Stomach (tissue), 9 donors: Measurements from ENCODE around the gene CDKN1A. TPM values are rescaled to one million over a fixed set of nuclear protein-coding genes. Genes with fewer than 3 reads are reported as not detected.

Source experiments
- DNase-seq, 2 donors: peaks; one replicate each; pipeline versions ENCODE4 v3.0.0 to v3.0.0-alpha.2; 2013 to 2019
- H3K27ac ChIP-seq, 5 donors: fragments of 200-600 bp in 4 of 5; sonication (generic) in 4 of 5; one replicate each; pipeline ENCODE4 v1.5.1; 2013 to 2019; ENCODE audit warnings: mild to moderate bottlenecking in 1 of 5, moderate library complexity in 1 of 5
- H3K27me3 ChIP-seq, 3 donors: fragments of 200-600 bp; sonication (generic); one replicate each; pipeline ENCODE4 v1.5.1; 2017 to 2019; ENCODE audit warnings: mixed run types in 1 of 3
- H3K36me3 ChIP-seq, 4 donors: fragments of 200-600 bp; sonication (generic); 1 replicate in 3 of 4; 2 replicates in 1 of 4; pipeline ENCODE4 v1.5.1; 2016 to 2019
- H3K4me1 ChIP-seq, 4 donors: fragments of 200-600 bp; sonication (generic); one replicate each; pipeline ENCODE4 v1.5.1; 2016 to 2019
- H3K4me3 ChIP-seq, 4 donors: fragments of 200-600 bp; sonication (generic) in 3 of 4; one replicate each; pipeline ENCODE4 v1.5.1; 2016 to 2019; ENCODE audit warnings: mild to moderate bottlenecking in 1 of 4
- H3K9me3 ChIP-seq, 4 donors: fragments of 200-600 bp; sonication (generic); one replicate each; pipeline ENCODE4 v1.5.1; 2016 to 2019
- CTCF ChIP-seq, 7 experiments: fragments of 450-650 bp in 4 of 7; fragments of 200-600 bp in 3 of 7; sonication (generic) in 3 of 7; IDR thresholded peaks; one replicate each; pipeline ENCODE4 v1.5.1; 2016 to 2019; ENCODE audit warnings: antibody characterized with exemption in 7 of 7, control low read depth in 2 of 7, mild to moderate bottlenecking in 1 of 7
- EP300 ChIP-seq: sonication (generic); formaldehyde crosslinking; IDR thresholded peaks from one replicate; pipeline ENCODE4 v1.6.1; 2017; ENCODE audit warnings: antibody characterized with exemption
- POLR2A ChIP-seq, 4 donors: fragments of 450-650 bp; IDR thresholded peaks; one replicate each; pipeline ENCODE4 v1.6.1; 2016; ENCODE audit warnings: antibody characterized with exemption in 4 of 4, control low read depth in 2 of 4, mild to moderate bottlenecking in 1 of 4, moderate library complexity in 1 of 4
- POLR2AphosphoS5 ChIP-seq, 3 donors: sonication (generic); formaldehyde crosslinking; IDR thresholded peaks; one replicate each; pipeline ENCODE4 v1.6.1; 2016; ENCODE audit warnings: antibody characterized with exemption in 3 of 3
- WGBS, 5 donors: extraction: QIAGEN DNeasy Blood & Tissue Kit in 3 of 5; methylation state at CpG; one replicate each; pipeline versions ENCODE4 v1.1.5 to v1.1.7; 2013 to 2018; 5-methylcytosine and 5-hydroxymethylcytosine counted together
- intact Hi-C: fragments of 100-400 bp; cut with DNase I; formaldehyde crosslinking; loops from one replicate; pipeline ENCODE4 v1.15.1; 2023; ENCODE audit warnings: low total_unique reads
- polyA plus RNA-seq, 3 donors: library from polyadenylated mRNA; stranded (reverse); fragments of 200-250 nt; gene quantifications; one replicate each; pipeline ENCODE4 v1.2.3, GENCODE V29; 2013
- total RNA-seq, 5 donors: library from RNA; depleted of rRNA; stranded (reverse); fragments of >200 nt; gene quantifications; one replicate each; pipeline versions ENCODE4 v1.1.0 to v1.2.3, GENCODE V29; 2014 to 2016
- donor health status: healthy with polysubstance abuse.
- donor health status: Bipolar disorder and iron deficiency.
- donor health status: healthy.

The CDKN1A gene
- total and polyA plus RNA-seq, 8 donors, result 36.5 to 118 (median 61.4) TPM

- Histone ChIP-seq H3K27ac (no peak overlapping the region), H3K4me3 (peak overlapping the region in 3 of 4 donors; percentile 7 to 36 (median 15)), H3K9me3 (no peaks in the 10 kb centered on the region), H3K36me3 (no peaks in the 10 kb centered on the region), H3K4me1 (peaks cover 9 to 26% (median 24%) of the 10 kb centered on the region in 4 donors), H3K27me3 (peaks cover 0 to 12% (median 0%) of the 10 kb centered on the region in 3 donors)
- WGBS, 5 donors, result 19 to 41% (median 22%) methylated on average over 26 to 44 of the region's 44 CpGs
- intact Hi-C loops, result no loop called here
- TF ChIP-seq POLR2AphosphoS5 (IDR thresholded peaks at IDR 0.05) (peak in 2 of 3 donors; percentile 30 to 48), CTCF (IDR thresholded peaks at IDR 0.05) (no peak), EP300 (no peak)
- DNase-seq, result peak; percentile 73 to 84
Measured at GRCh38 chr6:36660771-36661471, 17.6 kb upstream of the CDKN1A start.

GRCh38 chr6:36662380-36662779 lies 16.1 kb upstream of the CDKN1A start:
- no peak for TF ChIP-seq CTCF (IDR thresholded peaks at IDR 0.05)
- no peak for TF ChIP-seq EP300
- no peak for TF ChIP-seq POLR2AphosphoS5 (IDR thresholded peaks at IDR 0.05)
- TF ChIP-seq POLR2A (IDR thresholded peaks at IDR 0.05), result no peak
- Histone ChIP-seq H3K4me3 (no peak overlapping the region), H3K27me3 (peaks cover 0 to 12% (median 0%) of the 10 kb centered on the region in 3 donors), H3K9me3 (no peaks in the 10 kb centered on the region), H3K36me3 (no peaks in the 10 kb centered on the region), H3K27ac (no peak overlapping the region), H3K4me1 (peaks cover 9 to 37% (median 28%) of the 10 kb centered on the region in 4 donors)
- DNase-seq, result no peak
- WGBS, 5 donors, result 50 to 72% (median 68%) methylated on average over 4 to 5 of the region's 5 CpGs
- intact Hi-C loops, result no loop called here

- Histone ChIP-seq H3K4me3 (no peak overlapping the region), H3K4me1 (peaks cover 9 to 41% (median 30%) of the 10 kb centered on the region in 4 donors), H3K27ac (no peak overlapping the region), H3K9me3 (no peaks in the 10 kb centered on the region), H3K27me3 (peaks cover 0 to 12% (median 0%) of the 10 kb centered on the region in 3 donors), H3K36me3 (no peaks in the 10 kb centered on the region)
- intact Hi-C loops, result no loop called here
- 36 to 60% (median 50%) methylated on average over 6 of the region's 6 CpGs for WGBS, 5 donors
- no peak for TF ChIP-seq POLR2A (IDR thresholded peaks at IDR 0.05)
- no peak for TF ChIP-seq EP300
- no peak for TF ChIP-seq CTCF (IDR thresholded peaks at IDR 0.05)
- no peak for TF ChIP-seq POLR2AphosphoS5 (IDR thresholded peaks at IDR 0.05)
- peak; percentile 32 to 52 for DNase-seq
Measured at GRCh38 chr6:36662827-36663256, 15.7 kb upstream of the CDKN1A start.

- Histone ChIP-seq H3K27me3 (peaks cover 0 to 12% (median 0%) of the 10 kb centered on the region in 3 donors), H3K4me3 (no peak overlapping the region), H3K4me1 (peaks cover 9 to 41% (median 30%) of the 10 kb centered on the region in 4 donors), H3K27ac (no peak overlapping the region), H3K9me3 (no peaks in the 10 kb centered on the region), H3K36me3 (no peaks in the 10 kb centered on the region)
- WGBS, 5 donors, result 68 to 76% (median 74%) methylated on average over 4 of the region's 4 CpGs
- TF ChIP-seq POLR2A (IDR thresholded peaks at IDR 0.05) (no peak), POLR2AphosphoS5 (IDR thresholded peaks at IDR 0.05) (no peak), CTCF (IDR thresholded peaks at IDR 0.05) (no peak), EP300 (no peak)
- intact Hi-C loops, result no loop called here
- DNase-seq, result no peak
Measured at GRCh38 chr6:36663504-36664446, 14.7 kb upstream of the CDKN1A start.
